Cardiac fibroblast (primary cell): Measurements from ENCODE around the gene SFTPD.
A peak's percentile ranks its signal among the peaks of the same experiment; 100 is the strongest.

ENCODE experiments used
- DNase-seq, 2 donors: peaks; one replicate each; pipeline versions ENCODE4 v3.0.0 to v3.0.0-alpha.2; 2010; ENCODE audit warnings: low read depth in 2 of 2
- H3K4me3 ChIP-seq, 2 donors: replicated peaks in 1 of 2; 1 replicate in 1 of 2; 2 replicates in 1 of 2; pipeline ENCODE4 v1.5.1; 2011; ENCODE audit warnings: low read depth in 2 of 2, low read length in 2 of 2, mild to moderate bottlenecking in 2 of 2, moderate library complexity in 1 of 2
- CTCF ChIP-seq: IDR thresholded peaks from one replicate; pipeline ENCODE4 v1.5.1; 2011; ENCODE audit warnings: low read depth, mild to moderate bottlenecking, low read length, inconsistent platforms

SFTPD gene

GRCh38 chr10:79983286-79983909 is 34.5 kb upstream of the SFTPD start:
- H3K4me3 ChIP-seq: no peak overlapping the region
- no peak for DNase-seq
- no peak for TF ChIP-seq CTCF

- no peak overlapping the region for H3K4me3 ChIP-seq
- no peak for TF ChIP-seq CTCF
Observed at GRCh38 chr10:79982861-79983260, 34.0 kb upstream of the SFTPD start.

GRCh38 chr10:79982362-79982800 is 33.5 kb upstream of the SFTPD start:
- peak in 1 of 2 donors; percentile 1 for DNase-seq
- no peak for TF ChIP-seq CTCF
- H3K4me3 ChIP-seq: peak overlapping the region; percentile 16 to 62

More at GRCh38 chr10:79982861-79983260, 34.0 kb upstream of the SFTPD start:
- DNase-seq: no peak

GRCh38 chr10:79981450-79982361 is 32.8 kb upstream of the SFTPD start:
- H3K4me3 ChIP-seq: peak overlapping the region; percentile 60 to 62
- peak; percentile 22 to 46 for DNase-seq
- no peak for TF ChIP-seq CTCF

- DNase-seq: no peak
- H3K4me3 ChIP-seq: no peak overlapping the region
- TF ChIP-seq CTCF: no peak
Observed at GRCh38 chr10:79980711-79981110, 31.8 kb upstream of the SFTPD start.

DNA sequence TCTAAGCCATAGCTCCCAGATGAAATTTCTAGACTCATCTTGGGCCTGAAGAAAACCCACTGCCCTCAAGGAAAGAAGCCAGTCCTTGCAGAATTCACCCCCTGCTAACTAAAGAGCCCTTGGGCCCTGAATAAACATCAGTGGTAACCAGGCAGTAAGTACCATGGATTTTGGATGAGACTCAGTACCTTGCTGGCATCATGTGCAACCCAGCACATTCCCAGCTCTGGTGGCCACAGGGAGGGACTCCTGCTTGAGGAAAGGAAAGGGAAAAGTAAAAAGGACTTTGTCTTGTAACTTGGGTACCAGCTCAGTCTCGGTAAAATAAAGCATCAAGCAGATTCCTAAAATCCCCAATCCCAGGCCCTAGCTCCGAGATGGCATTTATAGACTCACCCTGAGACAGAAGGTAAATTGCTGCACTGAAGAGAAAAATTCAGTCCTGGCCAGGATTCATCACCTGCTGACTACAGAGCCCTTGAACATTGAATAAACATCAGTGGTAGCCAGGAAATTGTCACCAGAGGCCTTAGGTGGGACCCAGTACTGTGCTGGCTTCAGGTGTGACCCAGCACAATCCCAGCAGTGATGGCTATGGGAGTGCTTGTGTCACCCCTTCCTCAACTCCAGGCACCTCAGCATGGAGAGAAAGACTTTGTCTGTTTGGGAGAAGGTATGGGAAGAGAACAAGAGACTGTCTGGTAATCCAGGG is 31.2 kb upstream of the SFTPD start:
- no peak for TF ChIP-seq CTCF
- no peak for DNase-seq
- no peak overlapping the region for H3K4me3 ChIP-seq
